ENCODE data around the gene DMXL2.

- TF ChIP-seq, protein P1, sequence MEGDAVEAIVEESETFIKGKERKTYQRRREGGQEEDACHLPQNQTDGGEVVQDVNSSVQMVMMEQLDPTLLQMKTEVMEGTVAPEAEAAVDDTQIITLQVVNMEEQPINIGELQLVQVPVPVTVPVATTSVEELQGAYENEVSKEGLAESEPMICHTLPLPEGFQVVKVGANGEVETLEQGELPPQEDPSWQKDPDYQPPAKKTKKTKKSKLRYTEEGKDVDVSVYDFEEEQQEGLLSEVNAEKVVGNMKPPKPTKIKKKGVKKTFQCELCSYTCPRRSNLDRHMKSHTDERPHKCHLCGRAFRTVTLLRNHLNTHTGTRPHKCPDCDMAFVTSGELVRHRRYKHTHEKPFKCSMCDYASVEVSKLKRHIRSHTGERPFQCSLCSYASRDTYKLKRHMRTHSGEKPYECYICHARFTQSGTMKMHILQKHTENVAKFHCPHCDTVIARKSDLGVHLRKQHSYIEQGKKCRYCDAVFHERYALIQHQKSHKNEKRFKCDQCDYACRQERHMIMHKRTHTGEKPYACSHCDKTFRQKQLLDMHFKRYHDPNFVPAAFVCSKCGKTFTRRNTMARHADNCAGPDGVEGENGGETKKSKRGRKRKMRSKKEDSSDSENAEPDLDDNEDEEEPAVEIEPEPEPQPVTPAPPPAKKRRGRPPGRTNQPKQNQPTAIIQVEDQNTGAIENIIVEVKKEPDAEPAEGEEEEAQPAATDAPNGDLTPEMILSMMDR (IDR thresholded peaks at IDR 0.05): no peak
- TF ChIP-seq CHD2 (IDR thresholded peaks at IDR 0.05; ENCODE audit: low read length, partially characterized antibody) (no peak), JUND (IDR thresholded peaks at IDR 0.05) (no peak), MXI1 (IDR thresholded peaks at IDR 0.05; ENCODE audit: low read depth, low read length) (no peak), POLR2AphosphoS5 (IDR thresholded peaks at IDR 0.05; ENCODE audit: low read depth, low read length) (no peak), RFX5 (IDR thresholded peaks at IDR 0.05; ENCODE audit: low read length) (no peak)
Observed at GRCh38 chr15:51414256-51414860, 208.2 kb downstream of the DMXL2 start.

All from SK-N-SH (cell line).